HuH-7.5 (cell line): ENCODE results near the gene SLFN12.
"Not testable (repeated sequence)": the region's sequence is repeated elsewhere in the genome, so short reads cannot be mapped to it uniquely, and the experiment has no call there.

Experiments
- DNase-seq: peaks from one replicate; pipeline ENCODE4 v3.0.0; 2011; ENCODE audit warnings: low spot score

The SLFN12 gene

DNA sequence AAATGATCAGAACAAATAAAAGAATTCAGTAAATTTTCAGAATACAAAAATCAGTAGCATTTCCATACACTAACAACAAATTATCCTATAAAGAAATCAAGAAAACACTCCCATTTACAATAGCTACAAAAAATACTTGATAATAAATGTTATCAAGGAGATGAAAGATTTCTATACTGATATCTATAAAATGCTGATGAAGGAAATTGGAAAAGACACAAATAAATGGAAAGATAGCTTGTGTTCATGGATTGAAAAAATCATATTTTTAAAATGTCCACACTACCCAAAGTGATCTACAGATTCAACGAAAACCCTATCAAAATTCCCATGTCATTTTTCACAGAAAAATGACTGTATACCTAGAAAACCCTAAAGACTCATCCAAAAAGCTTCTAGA, 18.1 kb downstream of the SLFN12 start:
- no peak for DNase-seq

- DNase-seq = no peak
These were observed 24.8 kb downstream of the SLFN12 start for GRCh38 chr17:35407531-35407930.

- no peak for DNase-seq
These were observed 25.7 kb downstream of the SLFN12 start for GRCh38 chr17:35406568-35406967.

DNA sequence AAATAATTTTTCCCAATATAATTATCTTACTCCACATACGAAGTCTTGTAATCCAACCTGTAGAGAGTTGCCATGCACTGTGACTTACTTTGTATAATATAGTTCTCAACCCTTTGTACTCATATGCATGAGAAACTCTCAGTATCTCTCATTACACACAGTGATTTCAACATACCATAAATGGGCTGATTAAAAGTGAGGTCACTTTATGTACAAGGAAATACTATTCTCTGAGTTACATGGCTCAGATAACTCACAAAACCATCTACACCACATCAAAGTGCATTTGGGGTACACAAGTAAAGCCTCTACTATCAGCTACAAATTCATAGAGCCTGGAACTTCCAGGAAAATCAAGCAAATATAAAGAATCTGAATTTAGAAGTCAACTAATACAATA, 27.9 kb downstream of the SLFN12 start:
- DNase-seq = no peak

DNA sequence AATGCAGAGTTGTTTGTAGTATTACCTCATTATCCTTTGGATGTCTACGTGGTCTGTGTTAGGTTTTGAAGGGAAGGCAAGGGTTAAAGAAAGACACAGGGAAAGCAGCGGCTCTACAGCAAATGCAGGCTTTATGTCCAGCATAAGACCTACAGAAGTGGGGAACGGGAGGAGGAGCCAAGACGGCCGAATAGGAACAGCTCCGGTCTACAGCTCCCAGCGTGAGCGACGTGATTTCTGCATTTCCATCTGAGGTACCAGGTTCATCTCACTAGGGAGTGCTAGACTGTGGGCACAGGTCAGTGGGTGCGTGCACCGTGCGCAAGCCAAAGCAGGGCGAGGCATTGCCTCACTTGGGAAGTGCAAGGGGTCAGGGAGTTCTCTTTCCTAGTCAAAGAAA, 38.5 kb downstream of the SLFN12 start:
- not testable (repeated sequence) for DNase-seq

GRCh38 chr17:35390663-35391062, 41.6 kb downstream of the SLFN12 start:
- no peak for DNase-seq

- DNase-seq = no peak
These were observed 42.1 kb downstream of the SLFN12 start for GRCh38 chr17:35390156-35390555.

DNA sequence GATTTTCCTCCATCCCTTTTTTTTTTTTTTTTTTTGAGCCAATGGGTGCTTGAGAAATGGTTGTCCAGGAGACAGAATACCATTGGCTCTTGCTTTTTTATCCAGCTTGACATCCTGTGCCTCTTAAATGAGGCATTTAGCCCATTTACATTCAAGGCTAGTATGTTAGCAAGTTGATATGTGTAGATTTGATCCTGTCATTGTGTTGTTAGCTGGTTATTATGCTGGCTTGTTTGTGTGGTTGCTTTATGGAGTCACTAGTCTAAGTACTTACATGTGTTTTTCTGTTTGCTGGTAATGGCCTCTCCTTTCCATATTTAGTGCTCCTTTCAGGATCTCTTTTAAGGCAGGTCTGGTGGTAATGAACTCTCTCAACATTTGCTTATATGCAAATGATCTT, 44.8 kb downstream of the SLFN12 start:
- DNase-seq = no peak

DNA sequence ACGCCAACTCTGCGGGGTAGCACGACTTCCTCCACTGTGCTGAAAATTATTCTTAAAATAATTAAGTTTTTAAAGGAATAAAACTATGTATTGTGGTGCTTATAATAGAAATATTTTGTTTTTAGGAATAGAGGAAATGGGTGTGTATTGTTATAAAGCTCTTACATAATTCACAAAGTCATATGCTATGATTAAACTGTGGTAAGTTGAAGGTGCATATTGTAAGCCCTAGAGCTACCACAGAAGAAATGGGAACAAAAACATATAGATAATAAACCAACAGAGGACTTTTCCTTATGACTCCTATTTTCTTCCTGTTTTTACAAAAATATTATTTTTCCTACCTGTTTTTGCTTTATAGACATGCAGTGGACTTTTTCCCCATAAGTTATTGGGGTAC, 54.6 kb downstream of the SLFN12 start:
- DNase-seq = no peak

DNA sequence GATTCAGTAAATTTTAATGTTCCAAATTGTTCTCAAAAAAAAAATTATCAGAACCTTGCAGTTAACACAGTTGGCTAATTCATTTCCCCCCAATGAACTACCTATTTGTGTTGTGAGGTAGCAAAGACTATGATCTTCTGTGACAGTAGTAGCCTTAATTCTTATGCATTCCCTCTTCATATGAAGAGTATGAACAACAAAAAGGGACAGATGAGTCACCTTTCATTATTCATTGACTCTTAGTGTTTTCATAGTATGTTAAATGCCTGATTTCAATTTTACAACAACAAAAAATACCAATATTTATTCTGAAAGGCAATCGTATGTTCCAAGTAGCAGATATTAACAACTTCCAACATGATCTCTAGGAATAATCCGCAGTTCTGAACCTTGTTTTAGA, 55.2 kb downstream of the SLFN12 start:
- no peak for DNase-seq

DNA sequence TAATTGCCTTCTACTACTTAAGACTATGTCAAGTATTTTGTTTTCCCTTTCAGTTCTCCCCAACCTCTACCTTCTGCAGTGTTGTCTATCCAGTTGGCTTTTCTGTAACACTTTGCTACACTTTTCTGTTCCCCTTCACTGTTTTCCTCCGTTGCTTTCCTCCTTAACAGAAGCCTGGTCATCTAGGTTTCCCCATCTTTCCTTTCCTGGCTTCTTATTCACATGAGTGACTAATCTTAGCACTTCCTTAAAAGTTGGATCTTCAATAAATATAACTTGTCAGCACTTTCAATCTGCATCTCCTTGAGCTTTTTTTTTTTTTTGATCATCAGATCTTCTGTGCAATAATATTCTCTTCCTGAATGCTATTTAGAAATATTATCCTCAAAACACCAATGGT, 56.1 kb downstream of the SLFN12 start:
- no peak for DNase-seq

- DNase-seq = no peak
These were observed 57.4 kb downstream of the SLFN12 start for GRCh38 chr17:35374766-35375344.

GRCh38 chr17:35373984-35374765, 58.1 kb downstream of the SLFN12 start:
- DNase-seq = no peak

DNA sequence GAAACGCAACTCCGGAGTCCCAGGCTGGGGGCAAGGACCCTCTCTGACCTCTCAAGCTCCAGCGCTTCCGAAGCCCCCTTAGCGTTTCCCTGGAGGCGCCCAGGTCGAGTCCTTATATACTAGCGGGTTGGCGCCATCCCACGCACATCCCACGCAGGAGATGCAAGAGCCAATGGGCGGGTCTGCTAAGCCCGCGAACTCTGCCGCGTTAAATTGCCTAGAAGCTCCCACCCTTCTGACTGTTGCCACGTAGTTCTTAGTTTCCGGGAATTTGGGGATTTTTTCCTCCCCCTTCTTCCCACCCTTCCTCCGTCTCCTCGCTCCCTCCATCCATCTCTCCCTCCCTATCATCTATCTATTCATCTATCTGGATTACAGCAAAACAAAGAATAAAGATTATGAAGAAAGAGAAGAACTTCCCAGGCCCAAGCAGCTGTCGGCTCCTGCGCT, 58.7 kb downstream of the SLFN12 start, which contains the start of gene SLFN11:
Gene SLFN11, minus strand, starts transcription at position 88 of the 450 bp plus-strand sequence. CDS start 9,814 bp downstream, outside the sequence.
- no peak for DNase-seq

GRCh38 chr17:35372846-35373533, 59.3 kb downstream of the SLFN12 start:
- no peak for DNase-seq

DNA sequence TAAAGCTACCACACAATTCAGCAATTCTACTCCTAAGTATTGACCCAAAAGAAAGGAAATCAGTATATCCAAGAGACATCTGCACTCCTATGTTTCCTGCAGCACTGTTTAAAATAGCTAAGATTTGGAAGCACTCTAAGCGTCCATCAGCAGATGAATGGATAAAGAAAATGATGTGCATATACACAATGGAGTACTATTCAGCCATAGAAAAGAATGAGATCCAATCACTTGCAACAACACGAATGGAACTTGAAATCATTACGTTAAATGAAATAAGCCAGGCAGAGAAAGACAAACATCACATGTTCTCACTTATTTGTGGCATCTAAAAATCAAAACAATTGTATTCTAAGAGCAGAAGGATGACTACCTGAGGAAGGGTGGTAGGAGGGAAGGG, 60.4 kb downstream of the SLFN12 start:
- no peak for DNase-seq

DNA sequence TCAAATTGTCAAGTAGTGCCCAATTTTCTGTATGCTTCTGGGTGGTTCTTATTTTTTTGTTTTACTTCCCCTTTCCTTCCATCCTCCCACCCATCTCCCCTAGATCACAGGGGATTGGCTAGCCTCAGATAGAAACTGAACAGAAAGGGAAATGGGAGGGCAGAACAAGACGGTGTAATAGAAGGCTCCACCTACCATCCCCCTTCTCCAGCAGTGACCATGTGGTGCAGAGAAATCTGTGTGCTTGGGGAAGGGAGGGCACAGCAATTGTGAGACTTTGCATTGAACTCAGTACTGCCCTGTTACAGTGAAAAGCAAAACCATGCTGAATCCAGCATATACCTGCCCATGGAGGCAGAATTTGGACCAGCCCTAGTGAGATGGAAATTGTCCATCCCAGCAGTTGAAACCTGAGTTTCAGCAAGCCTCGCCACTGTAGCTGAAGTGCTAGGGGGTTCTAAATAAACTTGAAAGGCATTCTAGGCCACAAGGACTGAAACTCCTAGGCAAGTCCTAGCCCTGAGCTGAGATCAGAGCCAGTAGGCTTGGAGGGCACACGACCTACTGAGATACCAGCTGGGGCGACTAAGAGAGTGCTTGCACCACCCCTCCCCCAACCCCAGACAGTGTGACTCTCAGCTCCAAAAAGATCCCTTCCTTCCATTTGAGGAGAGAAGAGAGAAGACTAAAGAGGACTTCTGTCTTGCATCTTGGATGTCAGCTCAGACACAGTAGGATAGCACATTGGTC, 64.0 kb downstream of the SLFN12 start:
- no peak for DNase-seq

DNA sequence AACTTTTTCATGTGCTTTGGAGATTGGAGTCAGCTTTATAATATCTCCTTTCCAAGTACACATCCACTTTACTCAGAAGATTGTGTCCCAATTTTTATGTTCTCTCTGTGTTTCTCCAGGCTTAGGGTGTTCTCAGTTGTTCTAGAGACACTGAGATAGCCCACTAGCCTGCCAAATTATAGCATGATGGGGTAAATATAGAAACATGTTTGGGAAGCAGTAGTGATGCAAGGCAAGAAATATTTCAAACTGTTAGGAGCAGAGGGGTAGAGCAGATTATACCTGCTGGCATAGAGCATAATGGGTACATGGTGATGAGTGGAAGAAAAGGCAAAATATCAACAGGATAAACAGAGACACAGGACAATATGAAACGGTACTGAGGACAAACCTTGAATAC, 71.3 kb downstream of the SLFN12 start:
- DNase-seq = no peak
